DOHH2 (cell line): ENCODE data around the gene HMGCLL1.

Experiments used
- H3F3A ChIP-seq: fragments of 200-600 bp; sonication (generic), shearing (Covaris generic); 2 replicates; pipeline ENCODE4 v1.6.0; 2016; ENCODE audit warnings: antibody characterized with exemption, mild to moderate bottlenecking; ENCODE audit not compliant: control insufficient read depth, insufficient read depth
- H3K27ac ChIP-seq: fragments of 200-600 bp; sonication (generic); 2 replicates; pipeline ENCODE4 v1.5.1; 2014; ENCODE audit warnings: low read depth, mild to moderate bottlenecking, low read length, moderate library complexity
- H3K27me3 ChIP-seq: fragments of 200-600 bp; sonication (generic); 2 replicates; pipeline ENCODE4 v1.6.1; 2014; ENCODE audit warnings: mild to moderate bottlenecking, low read length, mixed read lengths; ENCODE audit not compliant: control insufficient read depth
- H3K36me3 ChIP-seq: fragments of 200-600 bp; sonication (generic); 2 replicates; pipeline ENCODE4 v1.6.1; 2014; ENCODE audit warnings: mild to moderate bottlenecking, low read length, moderate library complexity, mixed read lengths; ENCODE audit not compliant: control insufficient read depth
- H3K4me1 ChIP-seq: fragments of 200-600 bp; sonication (generic); 2 replicates; pipeline ENCODE4 v1.6.1; 2014; ENCODE audit warnings: mild to moderate bottlenecking, low read length, mixed read lengths; ENCODE audit not compliant: control insufficient read depth
- H3K4me2 ChIP-seq: fragments of 200-600 bp; sonication (generic); 2 replicates; pipeline ENCODE4 v1.6.0; 2014; ENCODE audit warnings: mild to moderate bottlenecking, low read length, moderate library complexity
- H3K4me3 ChIP-seq: fragments of 200-600 bp; sonication (generic); 2 replicates; pipeline ENCODE4 v1.5.1; 2014; ENCODE audit warnings: mild to moderate bottlenecking, low read length, mixed read lengths
- H3K79me2 ChIP-seq: fragments of 200-600 bp; sonication (generic); 2 replicates; pipeline ENCODE4 v1.6.1; 2014; ENCODE audit warnings: mild to moderate bottlenecking, low read length, mixed read lengths; ENCODE audit not compliant: control insufficient read depth
- H3K9me2 ChIP-seq: fragments of 200-600 bp; sonication (generic); replicated peaks from 2 replicates; pipeline ENCODE4 v1.6.1; 2014; ENCODE audit warnings: mild to moderate bottlenecking, low read length, mixed read lengths; ENCODE audit not compliant: control insufficient read depth
- H3K9me3 ChIP-seq: fragments of 200-600 bp; sonication (generic); 2 replicates; pipeline ENCODE4 v1.6.1; 2014; ENCODE audit warnings: antibody characterized with exemption, low read length, mixed read lengths; ENCODE audit not compliant: control insufficient read depth, insufficient read depth
- H4K20me1 ChIP-seq: fragments of 200-600 bp; sonication (generic); 2 replicates; pipeline ENCODE4 v1.6.0; 2014; ENCODE audit warnings: low read depth, mild to moderate bottlenecking, antibody characterized with exemption, low read length, moderate library complexity; ENCODE audit not compliant: control insufficient read depth, insufficient read depth
- EZH2phosphoT487 ChIP-seq: fragments of 200-600 bp; sonication (generic); IDR thresholded peaks from 2 replicates; pipeline ENCODE4 v1.6.1; 2017; ENCODE audit warnings: borderline replicate concordance, mild to moderate bottlenecking, antibody characterized with exemption, low read length, moderate library complexity, mixed read lengths
- TF ChIP-seq, protein P1 (sequence below): fragments of 200-600 bp; sonication (generic); IDR thresholded peaks from one replicate; pipeline ENCODE4 v1.5.1; 2014; ENCODE audit warnings: antibody characterized with exemption, mild to moderate bottlenecking, low read depth, low read length; ENCODE audit not compliant: poor library complexity, severe bottlenecking

Gene HMGCLL1

DNA sequence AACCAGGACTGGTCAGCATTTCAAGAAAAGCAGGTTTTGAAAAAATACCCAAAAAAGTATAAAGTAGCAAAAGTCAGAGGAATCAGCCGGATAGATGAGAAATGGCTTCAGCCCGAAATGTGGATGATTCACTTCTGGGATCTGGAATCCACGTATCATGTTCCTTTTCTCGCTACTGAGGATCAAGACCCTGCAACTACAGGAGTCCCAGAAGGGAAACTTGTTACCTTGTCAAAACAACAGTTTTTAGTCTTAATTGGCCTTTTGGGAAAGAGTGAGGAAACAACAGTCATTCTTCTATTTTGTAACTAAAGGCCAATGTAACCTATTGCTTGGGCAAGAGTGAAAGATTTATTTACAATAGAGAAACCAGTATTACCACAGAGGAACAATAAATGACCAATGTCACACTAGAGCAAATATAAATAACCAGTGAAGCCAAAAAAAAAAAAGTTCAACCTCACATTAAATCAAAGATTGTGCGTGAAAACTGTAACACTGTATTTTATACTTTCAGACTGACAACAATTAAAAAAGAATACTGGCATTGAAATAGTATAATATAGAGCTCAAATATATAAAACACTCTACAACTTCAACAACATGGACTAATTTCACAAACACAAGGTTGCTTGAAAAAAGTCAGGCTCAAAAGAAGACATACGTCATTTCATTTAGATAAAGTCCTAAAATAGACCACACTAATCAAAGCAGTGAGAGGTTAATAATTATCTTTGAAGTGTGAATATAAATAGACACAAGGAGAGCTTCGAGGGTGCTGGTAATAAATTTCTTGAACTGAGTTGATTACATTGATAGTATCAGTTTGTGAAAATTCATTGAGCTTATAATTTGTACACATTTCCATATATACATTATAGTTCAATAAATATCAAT, 135.5 kb downstream of the HMGCLL1 start:
- Histone ChIP-seq H3K4me1 (no peaks in the 10 kb centered on the region), H3K9me2 (no peaks in the 10 kb centered on the region), H3K4me2 (no peak overlapping the region)

DNA sequence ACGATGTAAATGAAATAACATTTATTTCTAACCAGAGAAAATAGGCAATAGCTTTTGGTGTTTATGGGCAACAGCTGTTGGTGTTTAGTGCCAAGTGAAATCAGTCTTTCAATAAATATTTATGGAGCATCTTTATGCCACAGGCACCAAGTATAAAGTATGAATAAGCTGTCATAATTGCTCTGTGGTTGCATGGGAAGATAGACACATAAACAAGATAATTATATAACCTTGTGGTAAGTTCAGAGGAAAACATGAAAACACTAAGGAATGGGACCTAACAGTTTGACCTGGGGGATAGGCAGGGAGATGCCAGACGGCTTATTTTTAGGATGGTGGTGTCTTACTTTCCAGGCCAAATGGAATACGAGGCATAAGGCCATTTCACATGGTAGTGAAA, 140.8 kb downstream of the HMGCLL1 start:
- TF ChIP-seq EZH2phosphoT487 = no peak
- TF ChIP-seq, protein P1, sequence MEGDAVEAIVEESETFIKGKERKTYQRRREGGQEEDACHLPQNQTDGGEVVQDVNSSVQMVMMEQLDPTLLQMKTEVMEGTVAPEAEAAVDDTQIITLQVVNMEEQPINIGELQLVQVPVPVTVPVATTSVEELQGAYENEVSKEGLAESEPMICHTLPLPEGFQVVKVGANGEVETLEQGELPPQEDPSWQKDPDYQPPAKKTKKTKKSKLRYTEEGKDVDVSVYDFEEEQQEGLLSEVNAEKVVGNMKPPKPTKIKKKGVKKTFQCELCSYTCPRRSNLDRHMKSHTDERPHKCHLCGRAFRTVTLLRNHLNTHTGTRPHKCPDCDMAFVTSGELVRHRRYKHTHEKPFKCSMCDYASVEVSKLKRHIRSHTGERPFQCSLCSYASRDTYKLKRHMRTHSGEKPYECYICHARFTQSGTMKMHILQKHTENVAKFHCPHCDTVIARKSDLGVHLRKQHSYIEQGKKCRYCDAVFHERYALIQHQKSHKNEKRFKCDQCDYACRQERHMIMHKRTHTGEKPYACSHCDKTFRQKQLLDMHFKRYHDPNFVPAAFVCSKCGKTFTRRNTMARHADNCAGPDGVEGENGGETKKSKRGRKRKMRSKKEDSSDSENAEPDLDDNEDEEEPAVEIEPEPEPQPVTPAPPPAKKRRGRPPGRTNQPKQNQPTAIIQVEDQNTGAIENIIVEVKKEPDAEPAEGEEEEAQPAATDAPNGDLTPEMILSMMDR = no peak
- Histone ChIP-seq H4K20me1 (no peaks in the 10 kb centered on the region), H3K4me2 (no peak overlapping the region), H3F3A (no peaks in the 10 kb centered on the region), H3K79me2 (no peaks in the 10 kb centered on the region), H3K27ac (no peak overlapping the region), H3K27me3 (no peaks in the 10 kb centered on the region), H3K9me3 (no peaks in the 10 kb centered on the region), H3K36me3 (no peaks in the 10 kb centered on the region), H3K9me2 (no peaks in the 10 kb centered on the region), H3K4me1 (no peaks in the 10 kb centered on the region), H3K4me3 (no peak overlapping the region)

More for the DNA sequence above, 135.5 kb downstream of the HMGCLL1 start:
- no peaks in the 10 kb centered on the region for H3K79me2 ChIP-seq
- H3K27me3 ChIP-seq = no peaks in the 10 kb centered on the region
- no peaks in the 10 kb centered on the region for H4K20me1 ChIP-seq
- no peak overlapping the region for H3K4me3 ChIP-seq
- H3K27ac ChIP-seq = no peak overlapping the region
- H3K9me3 ChIP-seq = no peaks in the 10 kb centered on the region
- no peak for TF ChIP-seq EZH2phosphoT487
- TF ChIP-seq, protein P1 = no peak
- H3K36me3 ChIP-seq = no peaks in the 10 kb centered on the region
- no peaks in the 10 kb centered on the region for H3F3A ChIP-seq

DNA sequence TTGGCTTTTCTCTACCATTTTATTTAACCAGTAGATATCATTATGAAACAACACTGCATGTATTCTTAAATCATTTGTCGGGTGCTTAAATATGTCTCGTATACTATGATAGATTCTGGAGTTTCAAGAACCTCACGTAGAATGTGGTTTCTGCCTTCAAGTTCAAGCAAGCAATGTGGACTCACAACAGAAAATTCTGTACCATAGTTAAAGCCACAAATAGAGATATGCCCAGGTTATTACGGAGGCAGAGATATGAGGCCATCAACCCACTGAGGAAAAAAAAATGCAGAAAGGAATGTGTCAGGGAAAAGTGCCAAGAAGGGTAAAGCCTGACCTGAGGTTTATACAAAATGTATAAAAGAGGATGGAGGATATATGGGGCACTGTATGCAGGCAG, 141.9 kb downstream of the HMGCLL1 start:
- no peaks in the 10 kb centered on the region for H3K4me1 ChIP-seq
- TF ChIP-seq EZH2phosphoT487 = no peak
- TF ChIP-seq, protein P1 = no peak

More for the DNA sequence above, 141.9 kb downstream of the HMGCLL1 start:
- no peak overlapping the region for H3K4me3 ChIP-seq
- H3K9me3 ChIP-seq = no peaks in the 10 kb centered on the region
- no peaks in the 10 kb centered on the region for H3K36me3 ChIP-seq
- H3K4me2 ChIP-seq = no peak overlapping the region
- H3K79me2 ChIP-seq = no peaks in the 10 kb centered on the region
- H3K9me2 ChIP-seq = no peaks in the 10 kb centered on the region
- no peaks in the 10 kb centered on the region for H4K20me1 ChIP-seq
- no peaks in the 10 kb centered on the region for H3F3A ChIP-seq
- H3K27ac ChIP-seq = no peak overlapping the region
- H3K27me3 ChIP-seq = no peaks in the 10 kb centered on the region
